IPS-18c (cell line): ENCODE measurements around the gene SHROOM4.
A peak's percentile ranks its signal among the peaks of the same experiment; 100 is the strongest.

Source experiments
- H3K4me3 ChIP-seq: 2 replicates; pipeline ENCODE4 v1.7.0; 2013; ENCODE audit warnings: low read depth, mild to moderate bottlenecking, low read length, moderate library complexity; ENCODE audit not compliant: insufficient read depth
- H3K9me3 ChIP-seq: one replicate; pipeline ENCODE4 v1.6.1; 2013; ENCODE audit warnings: mild to moderate bottlenecking, low read length, moderate library complexity; ENCODE audit not compliant: control insufficient read depth, insufficient read depth

Gene SHROOM4, protein sequence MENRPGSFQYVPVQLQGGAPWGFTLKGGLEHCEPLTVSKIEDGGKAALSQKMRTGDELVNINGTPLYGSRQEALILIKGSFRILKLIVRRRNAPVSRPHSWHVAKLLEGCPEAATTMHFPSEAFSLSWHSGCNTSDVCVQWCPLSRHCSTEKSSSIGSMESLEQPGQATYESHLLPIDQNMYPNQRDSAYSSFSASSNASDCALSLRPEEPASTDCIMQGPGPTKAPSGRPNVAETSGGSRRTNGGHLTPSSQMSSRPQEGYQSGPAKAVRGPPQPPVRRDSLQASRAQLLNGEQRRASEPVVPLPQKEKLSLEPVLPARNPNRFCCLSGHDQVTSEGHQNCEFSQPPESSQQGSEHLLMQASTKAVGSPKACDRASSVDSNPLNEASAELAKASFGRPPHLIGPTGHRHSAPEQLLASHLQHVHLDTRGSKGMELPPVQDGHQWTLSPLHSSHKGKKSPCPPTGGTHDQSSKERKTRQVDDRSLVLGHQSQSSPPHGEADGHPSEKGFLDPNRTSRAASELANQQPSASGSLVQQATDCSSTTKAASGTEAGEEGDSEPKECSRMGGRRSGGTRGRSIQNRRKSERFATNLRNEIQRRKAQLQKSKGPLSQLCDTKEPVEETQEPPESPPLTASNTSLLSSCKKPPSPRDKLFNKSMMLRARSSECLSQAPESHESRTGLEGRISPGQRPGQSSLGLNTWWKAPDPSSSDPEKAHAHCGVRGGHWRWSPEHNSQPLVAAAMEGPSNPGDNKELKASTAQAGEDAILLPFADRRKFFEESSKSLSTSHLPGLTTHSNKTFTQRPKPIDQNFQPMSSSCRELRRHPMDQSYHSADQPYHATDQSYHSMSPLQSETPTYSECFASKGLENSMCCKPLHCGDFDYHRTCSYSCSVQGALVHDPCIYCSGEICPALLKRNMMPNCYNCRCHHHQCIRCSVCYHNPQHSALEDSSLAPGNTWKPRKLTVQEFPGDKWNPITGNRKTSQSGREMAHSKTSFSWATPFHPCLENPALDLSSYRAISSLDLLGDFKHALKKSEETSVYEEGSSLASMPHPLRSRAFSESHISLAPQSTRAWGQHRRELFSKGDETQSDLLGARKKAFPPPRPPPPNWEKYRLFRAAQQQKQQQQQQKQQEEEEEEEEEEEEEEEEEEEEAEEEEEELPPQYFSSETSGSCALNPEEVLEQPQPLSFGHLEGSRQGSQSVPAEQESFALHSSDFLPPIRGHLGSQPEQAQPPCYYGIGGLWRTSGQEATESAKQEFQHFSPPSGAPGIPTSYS (N-terminal part only)

DNA sequence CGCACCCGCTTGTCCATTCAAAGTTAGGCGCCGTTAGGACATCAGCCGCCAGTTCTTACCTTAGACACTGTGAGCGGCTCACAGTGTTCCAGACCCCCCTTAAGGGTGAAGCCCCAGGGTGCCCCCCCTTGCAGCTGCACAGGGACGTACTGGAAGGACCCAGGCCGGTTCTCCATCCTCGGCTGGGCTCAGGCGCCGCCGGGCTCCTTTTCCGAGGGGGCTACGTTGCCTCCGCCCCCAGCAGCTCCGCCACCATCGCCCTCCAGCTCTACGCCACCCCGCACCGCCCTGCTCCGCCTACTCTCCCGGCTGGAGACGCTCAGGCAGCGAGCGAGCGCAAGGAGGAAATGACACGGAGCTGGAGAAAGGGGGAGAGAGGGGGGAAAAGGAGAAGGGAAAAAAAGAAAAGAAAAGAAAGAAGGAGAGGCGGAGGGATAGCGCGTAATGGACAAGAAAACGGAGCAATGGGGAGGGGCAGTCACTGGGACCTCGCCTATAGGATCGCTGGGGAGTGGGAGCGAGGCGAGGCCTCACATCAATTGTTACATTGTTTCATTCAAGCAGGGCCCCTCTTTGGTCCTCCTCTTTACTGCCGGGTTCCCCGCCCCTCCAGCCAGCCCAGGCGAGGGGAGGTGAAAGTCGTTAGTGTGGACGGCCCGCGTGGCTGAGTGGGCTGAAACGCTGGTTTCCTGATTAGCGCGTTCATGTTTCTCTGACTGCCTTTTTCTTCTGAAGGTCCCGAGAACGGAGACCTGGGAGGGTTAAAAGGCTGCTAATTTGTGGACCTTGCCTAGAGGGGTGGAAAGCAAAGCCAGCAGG, at the start of gene SHROOM4:
TSS of gene SHROOM4 (minus strand) at position 352 of the 819 bp plus-strand sequence. CDS start at position 176, 176 bp downstream.
- H3K4me3 ChIP-seq = peak within 1 kb of the TSS; percentile 53
- H3K9me3 ChIP-seq = peaks cover 13% of the 10 kb centered on the region

DNA sequence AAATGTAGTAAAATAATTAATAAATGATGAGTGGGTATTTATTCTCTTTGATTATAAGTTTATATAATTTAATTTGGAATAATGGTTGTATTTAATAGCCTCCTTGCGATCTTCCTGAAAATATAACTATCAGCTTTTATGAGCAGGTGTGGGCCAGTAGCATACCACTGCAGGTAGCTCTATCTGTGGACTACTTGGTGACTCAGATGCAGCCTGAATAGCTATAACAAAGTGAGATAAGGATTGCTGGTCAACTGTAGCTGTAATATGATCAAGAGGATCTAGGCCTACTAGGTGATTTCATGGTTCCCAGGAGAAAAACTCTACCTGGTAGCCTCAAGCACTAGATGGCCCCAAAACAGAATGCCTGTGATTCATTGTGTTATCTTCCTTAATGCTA, 49.5 kb upstream of the SHROOM4 start:
- Histone ChIP-seq H3K9me3 (no peaks in the 10 kb centered on the region), H3K4me3 (no peak overlapping the region)

DNA sequence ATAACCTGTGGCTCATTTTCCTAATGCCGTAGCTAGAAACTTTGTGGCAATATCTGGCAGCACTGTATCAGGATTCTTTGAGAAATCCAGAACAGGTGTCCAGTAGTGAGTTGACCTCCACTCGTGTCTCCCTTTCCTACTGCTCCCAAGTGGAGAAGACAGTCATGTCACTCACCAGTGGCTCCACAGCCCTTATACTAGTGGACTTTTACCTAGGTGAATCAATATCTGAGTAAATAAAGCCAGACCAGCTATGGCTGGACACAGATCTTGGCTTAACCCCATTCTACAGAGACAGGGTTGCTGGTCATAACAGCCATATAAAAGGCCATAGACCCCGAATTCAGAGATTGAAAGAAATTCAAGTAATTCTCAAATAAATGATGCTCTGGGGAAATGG, 46.5 kb upstream of the SHROOM4 start:
- Histone ChIP-seq H3K9me3 (no peaks in the 10 kb centered on the region), H3K4me3 (no peak overlapping the region)

DNA sequence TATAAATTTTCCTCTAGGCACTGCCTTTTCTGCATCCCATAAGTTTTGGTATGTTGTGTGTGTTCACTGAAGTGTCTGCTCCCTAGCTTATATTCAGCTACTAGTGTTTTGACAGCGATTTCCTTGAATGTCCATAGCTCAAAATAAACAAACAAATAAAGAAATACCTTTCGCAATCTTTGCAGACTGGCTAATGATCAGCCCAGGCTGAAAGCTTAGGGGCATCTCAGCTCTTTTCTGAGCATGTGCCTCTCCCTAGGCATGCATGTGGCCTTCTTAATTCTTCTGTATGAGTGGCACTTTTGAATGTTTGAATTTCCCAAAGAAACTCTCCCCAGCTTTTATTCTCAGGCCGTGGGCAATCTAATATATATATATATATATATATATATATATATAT, 44.6 kb upstream of the SHROOM4 start:
- H3K4me3 ChIP-seq = no peak overlapping the region
- no peaks in the 10 kb centered on the region for H3K9me3 ChIP-seq

DNA sequence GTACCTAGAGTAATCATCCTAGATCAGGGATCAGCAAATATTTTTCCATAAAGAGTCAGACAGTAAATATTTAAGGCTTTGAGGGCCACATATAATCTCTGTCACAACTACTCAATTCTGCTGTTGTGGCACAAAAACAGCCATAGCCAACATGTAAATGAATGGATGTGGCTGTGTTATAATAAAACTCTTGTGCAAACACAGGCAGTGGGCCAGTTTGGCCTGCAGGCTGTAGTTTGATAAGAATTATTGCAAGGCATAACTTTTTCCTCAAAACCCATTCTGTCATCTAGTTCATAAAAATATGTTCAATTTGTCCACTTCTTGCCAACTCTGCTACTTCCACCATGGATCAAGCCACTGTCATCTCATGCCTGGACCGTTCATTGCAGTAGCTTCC, 39.4 kb upstream of the SHROOM4 start:
- Histone ChIP-seq H3K4me3 (no peak overlapping the region), H3K9me3 (no peaks in the 10 kb centered on the region)

DNA sequence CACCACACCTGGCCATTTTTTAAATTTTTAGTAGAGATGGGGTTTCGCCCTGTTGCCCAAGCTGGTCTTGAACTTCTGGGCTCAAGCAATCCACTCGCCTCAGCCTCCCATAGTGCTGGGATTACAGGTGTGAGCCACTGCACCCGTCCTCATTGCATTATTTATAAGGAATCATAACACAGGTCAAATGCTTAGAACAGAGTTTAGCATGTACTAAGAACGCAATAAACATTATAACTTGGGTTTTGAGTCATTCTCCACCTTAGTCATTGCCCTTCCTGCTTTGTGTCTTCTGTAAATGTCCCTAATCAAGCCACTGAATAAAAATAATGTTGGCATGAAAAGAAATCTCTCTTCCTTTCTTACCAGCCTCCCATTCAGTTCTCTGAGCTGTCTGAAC, 38.5 kb upstream of the SHROOM4 start:
- Histone ChIP-seq H3K9me3 (no peaks in the 10 kb centered on the region), H3K4me3 (no peak overlapping the region)

DNA sequence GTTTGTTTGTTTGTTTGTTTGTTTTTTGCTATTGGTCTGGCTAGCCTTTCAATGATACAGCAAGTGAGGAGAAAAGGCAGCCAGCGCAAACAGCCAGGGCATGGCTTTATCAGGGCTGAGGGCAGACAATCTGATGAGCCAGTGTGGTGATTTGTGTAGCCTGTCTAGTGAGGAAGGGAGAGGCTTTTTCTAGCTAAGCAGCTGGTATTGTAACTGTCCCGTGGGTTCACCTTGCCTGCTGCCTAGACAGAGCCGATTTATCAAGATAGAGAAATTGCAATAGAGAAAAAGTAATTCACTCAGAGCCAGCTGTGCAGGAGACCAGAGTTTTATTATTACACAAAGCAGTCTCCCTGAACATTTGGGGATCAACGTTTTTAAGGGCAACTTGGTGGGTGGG, 28.2 kb upstream of the SHROOM4 start:
- Histone ChIP-seq H3K9me3 (peaks cover 7% of the 10 kb centered on the region), H3K4me3 (no peak overlapping the region)

DNA sequence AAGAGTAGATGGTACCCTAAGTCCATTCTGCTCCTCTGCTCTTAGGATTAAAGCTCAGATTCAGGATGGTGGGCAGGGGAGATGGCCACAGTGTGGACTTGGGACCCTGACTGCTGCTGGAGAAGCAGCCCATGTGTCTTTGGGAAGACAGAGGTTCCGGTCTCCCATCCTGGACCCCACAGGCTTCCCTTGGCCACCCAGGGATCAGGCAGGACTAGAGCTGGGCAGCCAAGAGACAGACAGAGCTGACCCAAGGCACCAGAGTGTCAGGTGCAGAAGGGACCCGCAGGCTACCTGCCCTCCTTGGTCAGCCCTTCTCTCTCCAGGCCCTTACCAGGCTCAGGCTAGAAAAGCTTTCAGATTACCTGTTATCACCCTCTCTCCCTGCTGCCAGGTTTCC, 25.7 kb upstream of the SHROOM4 start:
- peaks cover 5% of the 10 kb centered on the region for H3K9me3 ChIP-seq
- no peak overlapping the region for H3K4me3 ChIP-seq

DNA sequence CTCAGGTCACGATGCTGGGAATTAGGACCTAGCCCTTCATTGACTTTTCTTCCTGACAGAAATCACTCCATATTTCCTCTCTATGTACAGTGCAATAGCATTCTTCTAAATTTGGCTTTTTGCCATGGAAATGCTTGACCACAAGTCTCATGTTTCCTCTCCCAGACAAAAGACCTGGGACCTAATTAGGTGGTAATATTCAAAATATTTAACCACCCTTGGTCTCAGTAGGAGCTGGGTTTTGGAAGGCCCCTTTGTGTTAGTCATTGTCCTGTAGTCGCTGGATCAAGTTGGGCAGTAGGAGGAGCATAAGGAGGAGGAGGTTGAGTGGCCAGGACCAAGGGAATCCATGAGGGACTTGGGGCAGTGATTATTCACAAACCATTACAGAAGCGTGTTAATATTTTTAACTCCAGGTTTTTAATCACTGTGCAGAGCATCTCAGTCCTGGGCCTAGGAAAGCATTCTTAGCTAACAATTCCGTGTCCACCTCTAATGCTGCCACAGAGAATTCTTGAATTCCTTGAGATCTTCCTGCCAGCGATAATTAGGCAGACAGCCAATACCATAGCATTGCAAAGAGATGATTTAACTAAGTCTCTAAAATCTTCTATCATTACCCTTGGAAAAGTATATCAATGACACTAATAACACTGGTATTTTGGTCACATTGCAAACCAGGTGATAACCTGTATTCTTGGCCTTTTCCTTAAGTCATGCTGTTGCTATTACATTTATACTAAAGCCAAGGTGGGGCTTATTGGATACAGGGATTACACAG, 25.0 kb upstream of the SHROOM4 start:
- no peak overlapping the region for H3K4me3 ChIP-seq
- H3K9me3 ChIP-seq = peaks cover 2% of the 10 kb centered on the region

DNA sequence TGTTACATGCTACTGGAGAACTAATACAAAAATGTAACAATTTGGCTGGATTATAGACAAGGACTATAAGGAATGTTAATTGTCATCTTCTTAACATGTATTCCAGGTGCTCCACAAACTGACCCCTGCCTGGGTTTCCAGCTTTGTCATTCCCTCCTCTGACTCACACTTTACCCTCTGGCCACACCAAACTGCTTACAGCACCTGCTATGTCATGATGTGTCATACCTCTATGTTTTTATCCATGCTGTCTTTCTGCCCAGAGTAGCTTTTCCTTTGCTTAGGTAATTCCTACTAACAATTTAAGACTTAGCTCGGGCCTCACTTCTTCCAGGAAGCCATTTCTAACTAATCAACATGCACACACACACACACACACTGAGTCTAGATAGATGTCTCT, 14.0 kb upstream of the SHROOM4 start:
- no peaks in the 10 kb centered on the region for H3K9me3 ChIP-seq
- H3K4me3 ChIP-seq = no peak overlapping the region

DNA sequence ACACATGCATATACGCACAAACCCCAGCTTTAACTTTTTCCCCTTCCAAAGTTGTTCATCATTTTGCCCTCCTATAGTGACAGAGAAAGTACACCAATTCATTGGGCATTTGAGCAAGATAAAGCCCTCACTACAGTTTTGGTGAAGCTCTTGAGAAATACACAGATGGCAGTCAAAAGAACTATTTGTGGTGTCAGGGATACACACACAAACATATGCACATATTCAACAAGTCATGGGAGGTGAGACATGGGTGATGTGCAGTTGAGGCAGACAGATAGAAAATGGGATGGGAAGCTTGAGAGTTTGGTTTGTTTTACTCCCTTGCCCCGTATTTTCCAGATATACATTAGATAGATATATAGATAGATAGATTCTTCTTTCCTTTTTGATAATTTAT, 11.8 kb upstream of the SHROOM4 start:
- Histone ChIP-seq H3K9me3 (no peaks in the 10 kb centered on the region), H3K4me3 (no peak overlapping the region)

DNA sequence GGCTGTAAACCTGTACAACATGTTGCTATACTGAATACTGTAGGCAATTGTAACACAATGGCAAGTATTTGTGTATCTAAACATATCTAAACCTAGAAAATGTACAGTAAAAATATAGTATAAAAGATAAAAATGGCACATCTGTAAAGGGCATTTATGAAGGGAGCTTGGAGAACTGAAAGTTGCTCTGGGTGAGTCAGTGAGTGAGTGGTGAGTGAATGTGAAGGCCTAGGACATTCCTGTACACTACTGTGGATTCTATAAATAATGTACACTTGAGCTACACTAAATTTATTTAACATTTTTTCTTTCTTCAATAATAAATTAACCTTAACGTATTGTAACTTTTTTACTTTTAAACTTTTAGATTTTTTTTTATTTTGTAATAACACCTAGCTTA, 5.0 kb upstream of the SHROOM4 start:
- Histone ChIP-seq H3K4me3 (no peak overlapping the region), H3K9me3 (peaks cover 8% of the 10 kb centered on the region)

DNA sequence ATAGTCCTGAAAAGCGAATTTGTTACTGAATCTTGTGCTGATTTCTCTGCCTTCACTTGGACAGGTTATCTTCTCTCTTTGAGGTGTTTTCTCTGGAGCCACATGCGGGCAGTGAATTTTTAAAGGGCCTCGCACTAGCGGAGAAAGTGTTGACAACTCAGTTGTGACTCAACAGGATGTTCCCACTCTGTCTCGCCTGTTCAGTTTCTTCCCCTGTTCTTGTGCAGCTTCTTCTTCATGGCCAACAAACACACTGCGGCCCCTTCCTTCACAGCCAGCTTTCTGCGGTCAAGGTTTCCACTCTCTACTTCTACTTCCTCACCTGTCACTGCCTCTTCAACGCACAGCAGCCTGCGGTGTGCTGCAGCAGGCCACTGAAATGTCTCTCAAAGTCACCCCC, 1.1 kb upstream of the SHROOM4 start:
- H3K4me3 ChIP-seq = no peak overlapping the region
- peaks cover 13% of the 10 kb centered on the region for H3K9me3 ChIP-seq

DNA sequence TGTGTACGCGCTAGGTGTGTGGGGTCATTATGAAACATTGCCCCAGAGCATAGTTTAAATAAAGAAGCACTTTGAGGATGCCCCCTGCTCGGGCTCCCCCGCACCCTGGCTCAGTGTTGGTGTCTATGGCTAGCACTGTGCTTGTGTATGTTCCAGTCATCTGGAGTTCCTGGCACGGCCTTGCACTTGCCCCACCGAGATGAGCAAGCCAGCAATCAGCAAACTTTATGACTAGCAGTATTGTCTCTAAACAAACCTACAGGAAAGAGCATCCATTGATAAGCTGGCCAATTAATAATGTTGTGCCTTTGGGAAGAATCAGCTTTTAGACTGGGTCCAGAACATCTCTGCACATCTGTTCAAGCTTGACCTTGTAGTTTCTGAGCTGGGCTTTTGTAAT, 707 bp upstream of the SHROOM4 start:
- peak overlapping the region; percentile 53 for H3K4me3 ChIP-seq
- H3K9me3 ChIP-seq = peaks cover 13% of the 10 kb centered on the region

DNA sequence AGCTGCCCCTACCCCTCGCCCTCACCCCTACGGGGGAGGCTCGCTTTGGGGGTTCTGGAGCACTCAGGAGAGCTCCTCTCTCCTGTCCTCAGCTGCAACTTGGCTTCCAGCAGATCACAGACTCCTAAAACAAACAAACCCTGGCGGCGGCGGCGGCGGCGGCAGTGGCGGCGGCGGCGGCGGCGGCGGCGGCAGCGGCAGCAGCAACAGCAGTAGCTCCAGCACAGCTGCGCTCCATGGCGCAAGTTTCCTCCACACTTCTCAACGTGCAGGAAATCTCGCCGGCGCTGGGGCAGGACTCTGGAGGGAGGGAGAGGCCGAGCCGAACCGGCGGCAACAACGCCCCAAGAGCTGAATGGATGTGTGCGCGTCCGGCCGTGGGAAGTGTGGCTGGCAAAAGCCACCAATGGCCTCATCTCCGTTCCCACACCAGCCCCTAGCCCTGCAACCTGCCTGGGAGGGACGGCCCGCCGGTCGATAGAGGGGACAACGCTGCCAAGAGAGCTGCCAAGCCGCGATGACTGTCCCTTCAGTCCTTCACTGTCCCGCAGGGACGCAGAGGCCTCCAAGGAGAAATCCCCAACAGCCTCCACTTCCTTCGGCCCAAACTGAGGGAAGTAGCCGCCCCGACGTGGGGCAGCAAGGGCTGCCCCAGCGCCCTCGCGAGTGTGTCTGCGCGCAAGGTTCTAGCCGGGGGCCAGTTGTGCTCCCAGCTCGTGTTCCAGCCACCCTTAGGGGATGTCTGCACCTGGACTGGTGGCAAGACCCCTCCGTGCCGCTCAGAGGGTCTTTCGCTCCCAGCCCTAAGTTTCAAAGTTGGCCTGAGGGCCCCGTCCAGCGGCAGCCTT, 775 bp downstream of the SHROOM4 start:
- Histone ChIP-seq H3K4me3 (peak overlapping the region; percentile 53), H3K9me3 (peaks cover 13% of the 10 kb centered on the region)
